Activated CD8-positive, alpha-beta memory T cell treated with anti-CD3 and anti-CD28 coated beads for 24 hours (primary cell): ENCODE results near the gene TSC22D2.
A peak's percentile ranks its signal among the peaks of the same experiment; 100 is the strongest.

Experiments used
- DNase-seq: peaks from one replicate; pipeline ENCODE4 v3.0.0-alpha.2; 2020

The TSC22D2 gene

GRCh38 chr3:150408221-150409124, at the start of gene TSC22D2:
TSC22D2 (plus strand) TSS chr3:150408298; CDS start chr3:150409351, 1,053 bp downstream.
- peak; percentile 99 for DNase-seq

GRCh38 chr3:150359381-150359780, 48.7 kb upstream of the TSC22D2 start:
- DNase-seq: no peak

GRCh38 chr3:150360966-150361365, 47.1 kb upstream of the TSC22D2 start:
- DNase-seq: no peak

GRCh38 chr3:150362515-150363302, 45.4 kb upstream of the TSC22D2 start:
- no peak for DNase-seq

GRCh38 chr3:150363420-150363819, 44.7 kb upstream of the TSC22D2 start:
- DNase-seq: no peak

GRCh38 chr3:150365132-150365604, 42.9 kb upstream of the TSC22D2 start:
- DNase-seq: no peak

GRCh38 chr3:150367757-150368156, 40.3 kb upstream of the TSC22D2 start:
- no peak for DNase-seq

- DNase-seq: no peak
These were observed 37.9 kb upstream of the TSC22D2 start for GRCh38 chr3:150370122-150370602.

- DNase-seq: no peak
These were observed 37.1 kb upstream of the TSC22D2 start for GRCh38 chr3:150370999-150371398.

- no peak for DNase-seq
These were observed 36.3 kb upstream of the TSC22D2 start for GRCh38 chr3:150371741-150372254.

- no peak for DNase-seq
These were observed 35.8 kb upstream of the TSC22D2 start for GRCh38 chr3:150372320-150372719.

GRCh38 chr3:150372722-150373121, 35.4 kb upstream of the TSC22D2 start:
- no peak for DNase-seq

- no peak for DNase-seq
These were observed 34.7 kb upstream of the TSC22D2 start for GRCh38 chr3:150373234-150373875.

GRCh38 chr3:150374975-150375374, 33.1 kb upstream of the TSC22D2 start:
- no peak for DNase-seq

- DNase-seq: no peak
These were observed 31.9 kb upstream of the TSC22D2 start for GRCh38 chr3:150376001-150376848.

GRCh38 chr3:150377601-150378300, 30.3 kb upstream of the TSC22D2 start:
- DNase-seq: no peak

GRCh38 chr3:150378301-150378748, 29.8 kb upstream of the TSC22D2 start:
- DNase-seq: no peak

- DNase-seq: no peak
These were observed 28.6 kb upstream of the TSC22D2 start for GRCh38 chr3:150379469-150379868.

- peak; percentile 73 for DNase-seq
These were observed 23.5 kb upstream of the TSC22D2 start for GRCh38 chr3:150384296-150385212.
